GM18867 (cell line): ENCODE measurements around the gene GBX1.

ENCODE experiments used
- ATAC-seq: cut with Tn5 transposase; IDR thresholded peaks from one replicate; pipeline ENCODE4 v1.9.1; 2021; ENCODE audit warnings: mild to moderate bottlenecking, moderate library complexity; ENCODE audit not compliant: unreplicated experiment

GBX1 gene

GRCh38 chr7:151141311-151141854 is 26.1 kb downstream of the GBX1 start:
- ATAC-seq: no peak

- no peak for ATAC-seq
Measured at GRCh38 chr7:151140826-151141225, 26.7 kb downstream of the GBX1 start.

- no peak for ATAC-seq
Measured at GRCh38 chr7:151139791-151140190, 27.7 kb downstream of the GBX1 start.

- ATAC-seq: no peak
Measured at GRCh38 chr7:151139071-151139790, 28.3 kb downstream of the GBX1 start.

- ATAC-seq: no peak
Measured at GRCh38 chr7:151138153-151138851, 29.2 kb downstream of the GBX1 start.

GRCh38 chr7:151137791-151138152 is 29.7 kb downstream of the GBX1 start:
- ATAC-seq: no peak

GRCh38 chr7:151137076-151137675 is 30.3 kb downstream of the GBX1 start:
- ATAC-seq: no peak

- ATAC-seq: no peak
Measured at GRCh38 chr7:151135866-151136843, 31.3 kb downstream of the GBX1 start.

- no peak for ATAC-seq
Measured at GRCh38 chr7:151135525-151135845, 32.0 kb downstream of the GBX1 start.

GRCh38 chr7:151134743-151135524 is 32.6 kb downstream of the GBX1 start:
- ATAC-seq: no peak

GRCh38 chr7:151133986-151134742 is 33.3 kb downstream of the GBX1 start:
- ATAC-seq: no peak

- no peak for ATAC-seq
Measured at GRCh38 chr7:151133266-151133985, 34.1 kb downstream of the GBX1 start.

GRCh38 chr7:151132461-151133205 is 34.9 kb downstream of the GBX1 start:
- no peak for ATAC-seq

GRCh38 chr7:151131592-151132293 is 35.8 kb downstream of the GBX1 start:
- ATAC-seq: no peak

GRCh38 chr7:151131224-151131591 is 36.3 kb downstream of the GBX1 start:
- ATAC-seq: no peak

- no peak for ATAC-seq
Measured at GRCh38 chr7:151130741-151131157, 36.7 kb downstream of the GBX1 start.

- ATAC-seq: no peak
Measured at GRCh38 chr7:151129960-151130591, 37.4 kb downstream of the GBX1 start.
